ENCODE data around the gene CCDC68. TPM values are rescaled to one million over a fixed set of nuclear protein-coding genes. Genes with fewer than 3 reads are reported as not detected.

CCDC68 gene
- total RNA-seq, 1 experiment from 2014 or later: 6.6 TPM

DNA sequence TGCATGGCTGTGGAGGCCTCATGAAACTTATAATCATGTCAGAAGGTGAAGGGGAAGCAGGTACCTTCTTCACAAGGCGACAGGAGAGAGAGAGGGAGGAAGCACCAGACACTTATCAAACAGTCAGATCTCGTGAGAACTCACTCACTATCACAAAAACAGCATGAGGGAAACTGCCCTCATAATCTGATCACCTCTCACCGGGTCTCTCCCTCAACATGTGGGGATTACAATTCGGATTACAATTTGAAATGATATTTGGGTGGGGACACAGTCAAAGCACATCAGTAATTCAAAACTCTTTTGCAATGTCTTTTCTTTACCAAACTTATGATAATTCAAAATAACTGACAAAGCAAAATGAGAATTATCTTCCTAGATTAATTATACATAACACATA lies 8.5 kb upstream of the CCDC68 start:
- Histone ChIP-seq H3K4me1 (ENCODE audit: control insufficient read depth in 1 of 2, insufficient read depth in 2 of 2, low read length in 2 of 2) (peaks cover 4 to 18% of the 10 kb centered on the region in 2 experiments; a peak in 3 of 4 replicates), H3K4me3 (replicated peaks in 1 of 2; ENCODE audit: low read depth in 1 of 2, low read length in 2 of 2) (no peak overlapping the region), H3K9me2 (ENCODE audit: insufficient read depth) (no peaks in the 10 kb centered on the region), H3K27ac (ENCODE audit: low read depth, low read length) (peak overlapping the region; percentile 10; the same call in 1 of the 2 replicates), H3K36me3 (ENCODE audit: control insufficient read depth in 1 of 2, insufficient read depth in 2 of 2, low read length in 2 of 2) (no peaks in the 10 kb centered on the region), H3K27me3 (ENCODE audit: insufficient read depth, low read length) (no peaks in the 10 kb centered on the region), H3K9me3 (ENCODE audit: control insufficient read depth in 1 of 2, insufficient read depth in 1 of 2, low read depth in 1 of 2, low read length in 2 of 2) (no peaks in the 10 kb centered on the region), H4K20me1 (ENCODE audit: insufficient read depth) (no peaks in the 10 kb centered on the region), H3K4me2 (ENCODE audit: low read length) (peak overlapping the region; percentile 51; the same call in 1 of the 2 replicates), H2AFZ (ENCODE audit: low read depth, low read length, poor library complexity, severe bottlenecking) (peak overlapping the region; percentile 57), H3K9ac (ENCODE audit: low read length) (no peak overlapping the region), H3K79me2 (ENCODE audit: insufficient read depth, low read length) (no peaks in the 10 kb centered on the region)
- DNase-seq (ENCODE audit: low read depth, low spot score) (no peak), ATAC-seq (no peak)
- POLR2A ChIA-PET: no interaction called here
- TF ChIP-seq, protein P1, sequence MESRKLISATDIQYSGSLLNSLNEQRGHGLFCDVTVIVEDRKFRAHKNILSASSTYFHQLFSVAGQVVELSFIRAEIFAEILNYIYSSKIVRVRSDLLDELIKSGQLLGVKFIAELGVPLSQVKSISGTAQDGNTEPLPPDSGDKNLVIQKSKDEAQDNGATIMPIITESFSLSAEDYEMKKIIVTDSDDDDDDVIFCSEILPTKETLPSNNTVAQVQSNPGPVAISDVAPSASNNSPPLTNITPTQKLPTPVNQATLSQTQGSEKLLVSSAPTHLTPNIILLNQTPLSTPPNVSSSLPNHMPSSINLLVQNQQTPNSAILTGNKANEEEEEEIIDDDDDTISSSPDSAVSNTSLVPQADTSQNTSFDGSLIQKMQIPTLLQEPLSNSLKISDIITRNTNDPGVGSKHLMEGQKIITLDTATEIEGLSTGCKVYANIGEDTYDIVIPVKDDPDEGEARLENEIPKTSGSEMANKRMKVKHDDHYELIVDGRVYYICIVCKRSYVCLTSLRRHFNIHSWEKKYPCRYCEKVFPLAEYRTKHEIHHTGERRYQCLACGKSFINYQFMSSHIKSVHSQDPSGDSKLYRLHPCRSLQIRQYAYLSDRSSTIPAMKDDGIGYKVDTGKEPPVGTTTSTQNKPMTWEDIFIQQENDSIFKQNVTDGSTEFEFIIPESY (IDR thresholded peaks at IDR 0.05; ENCODE audit: extremely low read depth, insufficient replicate concordance, low read length): no peak
- TF ChIP-seq SIN3A (IDR thresholded peaks at IDR 0.05; ENCODE audit: low read depth): 0 out of 2 replicates have a peak, but pooled peaks have one; percentile 12
- intact Hi-C loops (cut with micrococcal nuclease): no loop called here
- CTCF ChIA-PET: no interaction called here
- BruUV-seq (replicated peaks): no TSS peak
- RAD21 ChIA-PET (ENCODE audit: low non-redundant PET in 1 of 2, low total read pairs in 2 of 2, uncharacterized antibody in 2 of 2, unreplicated experiment in 2 of 2): no interaction called here

DNA sequence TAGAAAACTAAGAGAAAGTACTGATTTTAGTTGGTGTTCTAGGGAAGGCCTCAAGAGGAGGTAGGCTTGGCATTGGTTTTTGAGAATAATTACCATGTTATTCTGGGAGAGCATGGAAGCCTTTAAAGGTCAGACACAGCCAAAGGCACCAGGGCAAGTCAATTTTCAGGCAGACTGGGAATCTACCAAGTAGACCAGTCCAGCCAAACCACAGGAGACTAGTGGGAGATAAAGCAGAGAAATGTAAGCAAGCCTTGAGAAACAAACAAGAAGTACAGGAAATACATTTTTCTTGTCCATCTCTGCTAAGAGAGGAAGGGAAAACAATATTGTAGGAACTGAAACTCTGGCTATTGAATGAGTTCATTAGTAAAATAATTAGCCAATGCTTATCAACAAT lies 5.5 kb upstream of the CCDC68 start:
- ChIA-PET POLR2A (no interaction called here), RAD21 (ENCODE audit: low non-redundant PET in 1 of 2, low total read pairs in 2 of 2, uncharacterized antibody in 2 of 2, unreplicated experiment in 2 of 2) (no interaction called here), CTCF (no interaction called here)
- no peak overlapping the region for H3K27ac ChIP-seq (ENCODE audit: low read depth, low read length)
- H4K20me1 ChIP-seq (ENCODE audit: insufficient read depth): no peaks in the 10 kb centered on the region
- intact Hi-C loops (cut with micrococcal nuclease): loop anchor here (5.0 kb wide), 1 partner anchor 187 kb away; no protein-coding TSS in a partner anchor
- H3K4me2 ChIP-seq (ENCODE audit: low read length): no peak overlapping the region
- H2AFZ ChIP-seq (ENCODE audit: low read depth, low read length, poor library complexity, severe bottlenecking): no peak overlapping the region
- H3K4me1 ChIP-seq (ENCODE audit: control insufficient read depth in 1 of 2, insufficient read depth in 2 of 2, low read length in 2 of 2): peaks cover 8 to 23% of the 10 kb centered on the region in 2 experiments; a peak in 3 of 4 replicates
- H3K9me3 ChIP-seq (ENCODE audit: control insufficient read depth in 1 of 2, insufficient read depth in 1 of 2, low read depth in 1 of 2, low read length in 2 of 2): no peaks in the 10 kb centered on the region
- ATAC-seq (no peak), DNase-seq (ENCODE audit: low read depth, low spot score) (no peak)
- no peaks in the 10 kb centered on the region for H3K9me2 ChIP-seq (ENCODE audit: insufficient read depth)
- no TSS peak for BruUV-seq (replicated peaks)
- no peak overlapping the region for H3K9ac ChIP-seq (ENCODE audit: low read length)
- TF ChIP-seq SIN3A (IDR thresholded peaks at IDR 0.05; ENCODE audit: low read depth) (no peak), CBX3 (IDR thresholded peaks at IDR 0.05; ENCODE audit: low read depth) (no peak), POLR2A (IDR thresholded peaks at IDR 0.05; ENCODE audit: borderline replicate concordance, extremely low read depth, insufficient read depth, insufficient read length) (no peak), EGR1 (IDR thresholded peaks at IDR 0.05; ENCODE audit: low read depth) (no peak), ZNF274 (IDR thresholded peaks at IDR 0.05; ENCODE audit: low read depth, low read length) (no peak), JUND (IDR thresholded peaks at IDR 0.05) (no peak), RAD21 (IDR thresholded peaks at IDR 0.05; ENCODE audit: low read depth) (no peak), CEBPB (IDR thresholded peaks at IDR 0.05; ENCODE audit: low read depth) (no peak), EZH2 (IDR thresholded peaks at IDR 0.05) (no peak)
- TF ChIP-seq, protein P1 (IDR thresholded peaks at IDR 0.05; ENCODE audit: extremely low read depth, insufficient replicate concordance, low read length): no peak
- H3K27me3 ChIP-seq (ENCODE audit: insufficient read depth, low read length): no peaks in the 10 kb centered on the region
- no peaks in the 10 kb centered on the region for H3K79me2 ChIP-seq (ENCODE audit: insufficient read depth, low read length)
- no peak overlapping the region for H3K4me3 ChIP-seq (replicated peaks in 1 of 2; ENCODE audit: low read depth in 1 of 2, low read length in 2 of 2)
- H3K36me3 ChIP-seq (ENCODE audit: control insufficient read depth in 1 of 2, insufficient read depth in 2 of 2, low read length in 2 of 2): no peaks in the 10 kb centered on the region

All from HCT116 (cell line).